Activated T-helper 1 cell treated with anti-CD3 and anti-CD28 coated beads, Interleukin-2, amount 50 U/mL, for 16 hours (primary cell): ENCODE measurements around the gene GBP4.

ENCODE experiments used
- DNase-seq, 2 donors: peaks; one replicate each; pipeline ENCODE4 v3.0.0-alpha.2; 2020; ENCODE audit warnings: low read depth in 1 of 2, low spot score in 1 of 2

GBP4 gene

DNA sequence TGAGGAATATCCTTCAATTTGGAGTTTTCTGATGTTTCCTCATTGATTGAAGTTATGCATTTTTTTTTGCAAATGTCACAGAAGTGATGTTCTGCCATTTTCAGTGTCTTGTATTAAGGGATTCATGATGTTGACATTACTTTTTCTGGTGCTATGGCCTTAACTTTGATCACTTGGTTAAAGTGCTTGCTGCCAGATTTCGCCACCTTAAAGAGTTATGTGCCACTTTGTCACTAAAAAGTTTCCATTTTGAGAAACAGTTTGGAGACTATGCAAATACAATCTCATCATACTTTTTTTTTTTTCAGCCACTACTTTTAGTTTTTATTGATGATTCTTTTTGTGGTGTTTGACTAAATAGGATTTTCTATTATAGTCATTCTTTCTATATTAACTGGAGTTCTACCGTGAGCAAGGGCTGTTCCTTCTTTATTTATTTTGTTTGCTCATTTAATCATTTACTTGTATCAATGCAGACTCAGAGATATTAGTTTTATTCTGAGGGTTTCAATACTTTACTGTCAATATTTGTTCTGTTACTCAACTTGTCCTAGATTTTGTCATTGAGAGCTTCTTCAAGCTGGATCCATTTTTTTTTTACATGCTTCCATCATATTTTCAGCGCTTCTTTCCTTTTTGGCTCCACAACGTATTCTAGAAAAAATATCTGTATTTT is 26.1 kb downstream of the GBP4 start:
- DNase-seq: no peak

DNA sequence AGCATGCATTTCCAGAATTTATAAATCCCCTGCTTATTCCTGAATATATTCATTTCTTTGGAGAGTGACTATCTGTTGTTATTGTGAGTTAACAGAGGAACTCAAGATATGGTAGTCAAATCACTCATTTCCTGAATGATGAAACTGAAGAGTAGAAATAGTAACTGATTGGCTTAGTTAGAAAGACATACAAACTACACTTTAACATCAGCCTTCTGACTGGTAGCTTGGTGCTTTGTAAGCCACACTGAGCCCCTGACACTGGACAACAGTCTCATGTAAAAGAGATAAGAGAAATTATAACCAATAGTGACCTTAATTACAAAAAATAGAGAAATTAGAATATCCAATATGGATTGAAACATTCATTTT is 27.7 kb downstream of the GBP4 start:
- DNase-seq: no peak

DNA sequence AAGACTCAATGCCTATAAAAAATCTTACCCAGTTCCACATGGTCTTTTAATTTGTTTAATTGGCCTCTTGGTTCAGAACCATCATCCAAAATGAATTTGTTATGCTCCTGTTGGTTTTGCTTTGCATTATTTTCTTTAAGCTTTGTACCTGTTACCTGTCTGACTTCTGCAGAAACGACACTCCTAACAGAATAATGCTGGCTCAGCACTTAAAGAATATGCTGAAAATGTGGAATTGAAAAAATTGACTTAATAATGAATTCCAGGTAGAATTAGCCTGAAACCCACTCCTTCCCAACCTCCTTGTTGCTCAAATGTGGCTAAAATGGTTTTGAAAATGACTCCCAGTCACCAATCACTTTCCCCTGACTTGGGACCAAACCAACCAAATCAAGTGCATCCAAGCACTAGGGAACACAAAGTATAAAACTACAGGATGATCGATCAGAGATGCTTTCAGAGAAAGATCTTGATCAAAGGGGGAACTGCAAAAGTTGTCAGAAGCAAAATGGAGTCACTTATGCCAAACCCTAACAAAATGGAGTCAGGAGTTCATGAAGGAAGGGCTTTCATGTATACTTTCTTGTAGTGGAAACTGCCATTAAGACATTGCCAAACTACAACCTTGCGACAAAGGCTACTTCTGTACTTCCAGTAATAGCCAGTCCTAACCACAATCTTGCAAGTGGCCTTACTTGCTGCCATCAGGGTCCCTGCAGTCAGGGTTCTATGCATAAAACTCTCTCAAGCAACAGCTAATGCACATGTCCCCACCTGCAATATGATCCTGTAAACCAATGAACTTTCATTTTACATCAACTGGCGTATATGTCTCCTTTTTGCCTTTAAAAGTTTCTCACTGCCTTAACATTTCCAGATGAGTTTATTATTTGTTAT is 28.3 kb downstream of the GBP4 start:
- no peak for DNase-seq

DNA sequence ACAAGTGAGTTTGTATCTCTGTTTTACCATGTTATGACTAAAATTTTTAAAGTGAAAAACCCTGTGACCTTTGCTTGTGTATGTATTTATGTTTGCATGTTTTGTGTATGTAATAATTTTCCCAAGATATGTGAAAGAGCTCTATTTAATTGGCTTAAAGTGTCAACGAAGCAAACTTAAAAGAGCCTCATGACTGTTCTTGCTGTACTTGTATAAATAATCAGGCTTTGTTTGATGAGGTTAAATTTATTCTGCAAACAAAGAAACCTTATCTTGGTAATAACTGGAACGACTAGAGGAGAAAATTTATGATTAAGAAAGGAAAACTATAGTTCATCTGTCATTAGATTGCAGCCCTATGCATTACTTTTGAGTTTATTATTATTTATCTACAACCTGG is 29.6 kb downstream of the GBP4 start:
- DNase-seq: no peak

DNA sequence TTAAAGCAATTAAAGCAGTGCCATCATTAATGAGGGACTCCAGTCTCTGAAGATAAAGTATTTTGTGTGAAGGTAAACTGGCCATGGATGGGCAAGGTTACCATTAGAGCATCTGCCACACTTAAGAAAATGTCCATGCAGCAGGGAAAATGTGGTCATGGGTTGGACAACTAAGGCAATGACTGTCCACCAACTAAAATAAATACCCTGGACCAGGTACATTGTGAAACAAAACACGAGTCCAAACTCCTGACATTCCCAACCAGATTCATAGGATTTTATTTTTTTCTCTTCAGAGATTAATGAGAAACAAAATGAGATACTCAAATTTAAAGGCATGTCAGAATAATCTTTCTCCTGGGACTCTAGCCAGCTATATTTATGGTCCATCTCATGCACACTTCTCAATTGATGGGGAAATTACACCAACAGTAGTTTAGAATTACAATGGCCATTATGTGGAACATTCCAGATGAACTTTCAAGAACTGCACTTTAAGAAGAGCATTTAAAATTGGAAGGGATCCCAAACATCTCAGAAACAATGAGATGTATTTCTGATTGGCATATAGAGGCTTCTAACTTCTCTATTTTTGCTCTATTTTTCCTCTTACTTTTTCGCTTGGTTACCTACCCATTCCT is 31.0 kb downstream of the GBP4 start:
- DNase-seq: no peak

DNA sequence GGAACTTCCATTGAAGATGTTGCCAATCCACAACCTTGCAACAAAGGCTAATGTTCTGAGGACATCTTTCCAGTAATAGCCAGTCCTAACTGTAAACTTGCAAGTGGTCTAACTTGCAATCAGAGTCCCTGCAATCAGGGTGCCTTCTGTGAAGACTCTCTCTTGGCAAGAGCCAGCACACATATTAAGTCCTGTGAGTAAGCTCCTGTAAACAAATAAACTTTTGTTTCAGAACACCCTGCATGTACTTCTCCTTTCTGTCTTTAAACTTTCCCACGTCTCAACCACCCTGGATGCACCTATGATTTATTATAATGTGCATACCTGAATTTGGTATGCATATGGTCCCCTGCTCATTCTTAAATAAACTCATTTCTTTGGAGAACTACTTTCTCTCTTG is 32.0 kb downstream of the GBP4 start:
- DNase-seq: no peak

DNA sequence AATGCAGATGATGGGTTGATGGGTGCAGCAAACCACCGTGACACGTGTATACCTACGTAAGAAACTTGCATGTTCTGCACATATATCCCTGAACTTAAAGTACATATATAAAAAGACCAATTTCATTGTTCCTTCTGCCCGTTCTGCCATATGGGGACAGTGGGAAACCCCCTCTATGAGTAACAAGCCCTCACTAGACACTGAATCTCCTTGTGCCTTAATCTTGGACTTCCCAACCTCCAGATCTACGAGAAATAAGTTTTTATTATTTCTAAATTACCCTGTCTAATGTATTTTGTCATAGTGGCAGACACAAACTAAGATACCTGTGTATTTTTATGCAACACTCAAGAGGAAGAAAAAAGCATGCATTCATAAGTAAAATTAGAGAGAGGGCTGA is 32.9 kb downstream of the GBP4 start:
- DNase-seq: no peak

DNA sequence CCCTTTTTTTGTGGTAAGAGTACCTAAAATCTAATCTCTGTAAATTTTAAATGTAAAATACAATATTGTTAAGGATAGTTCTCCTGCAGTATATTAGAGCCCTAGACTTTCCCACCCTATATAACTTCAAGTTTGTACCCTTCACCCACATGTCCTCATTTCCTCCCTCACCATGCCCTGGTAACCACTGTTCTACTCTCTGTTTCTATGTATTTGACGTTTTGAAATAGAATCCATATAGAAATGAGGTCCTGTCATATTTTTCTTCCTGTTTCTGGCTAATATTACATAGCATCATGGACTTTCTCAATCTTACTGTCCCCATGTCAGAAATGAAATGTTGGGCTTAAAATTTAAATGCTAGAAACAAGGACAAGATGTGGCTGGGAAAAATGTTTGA is 47.7 kb downstream of the GBP4 start:
- DNase-seq: no peak

DNA sequence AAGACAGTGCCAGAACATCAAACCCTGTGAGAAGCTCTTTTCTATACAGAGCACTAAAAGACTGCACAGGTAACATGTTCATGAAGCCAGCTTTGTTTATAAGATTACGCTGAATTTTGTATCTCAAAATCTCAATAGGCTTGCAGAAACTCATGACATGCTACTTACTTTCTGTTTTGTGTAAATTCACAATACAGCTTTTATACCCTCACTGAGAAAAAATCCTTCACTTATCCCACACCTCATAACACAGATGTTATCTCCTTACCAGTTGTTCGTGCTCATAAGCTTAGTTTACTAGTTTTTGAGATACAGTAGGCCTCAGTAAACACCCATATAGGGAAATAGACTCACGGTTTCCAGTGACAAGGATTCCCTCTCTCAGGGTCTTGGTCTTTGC is 48.8 kb downstream of the GBP4 start:
- no peak for DNase-seq

DNA sequence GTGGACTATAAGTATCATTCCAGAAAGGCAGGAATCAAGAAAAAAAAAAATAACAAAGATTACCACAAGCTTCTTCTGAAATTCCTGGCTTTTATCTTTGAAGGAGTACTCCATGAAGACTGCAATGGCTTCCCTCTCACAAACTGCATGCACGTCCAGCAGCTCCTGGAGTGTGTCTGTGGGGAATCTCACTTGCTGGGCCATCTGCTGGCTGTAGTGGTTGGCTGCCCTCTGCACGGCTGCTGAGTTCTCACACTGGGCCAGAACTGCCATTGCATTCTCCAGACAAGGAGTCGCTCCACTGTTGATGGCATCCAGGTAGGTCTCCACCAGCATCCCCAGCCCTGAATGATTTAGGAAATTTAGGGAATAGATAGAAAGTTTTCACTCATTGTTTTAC is 49.5 kb downstream of the GBP4 start:
- DNase-seq: no peak

DNA sequence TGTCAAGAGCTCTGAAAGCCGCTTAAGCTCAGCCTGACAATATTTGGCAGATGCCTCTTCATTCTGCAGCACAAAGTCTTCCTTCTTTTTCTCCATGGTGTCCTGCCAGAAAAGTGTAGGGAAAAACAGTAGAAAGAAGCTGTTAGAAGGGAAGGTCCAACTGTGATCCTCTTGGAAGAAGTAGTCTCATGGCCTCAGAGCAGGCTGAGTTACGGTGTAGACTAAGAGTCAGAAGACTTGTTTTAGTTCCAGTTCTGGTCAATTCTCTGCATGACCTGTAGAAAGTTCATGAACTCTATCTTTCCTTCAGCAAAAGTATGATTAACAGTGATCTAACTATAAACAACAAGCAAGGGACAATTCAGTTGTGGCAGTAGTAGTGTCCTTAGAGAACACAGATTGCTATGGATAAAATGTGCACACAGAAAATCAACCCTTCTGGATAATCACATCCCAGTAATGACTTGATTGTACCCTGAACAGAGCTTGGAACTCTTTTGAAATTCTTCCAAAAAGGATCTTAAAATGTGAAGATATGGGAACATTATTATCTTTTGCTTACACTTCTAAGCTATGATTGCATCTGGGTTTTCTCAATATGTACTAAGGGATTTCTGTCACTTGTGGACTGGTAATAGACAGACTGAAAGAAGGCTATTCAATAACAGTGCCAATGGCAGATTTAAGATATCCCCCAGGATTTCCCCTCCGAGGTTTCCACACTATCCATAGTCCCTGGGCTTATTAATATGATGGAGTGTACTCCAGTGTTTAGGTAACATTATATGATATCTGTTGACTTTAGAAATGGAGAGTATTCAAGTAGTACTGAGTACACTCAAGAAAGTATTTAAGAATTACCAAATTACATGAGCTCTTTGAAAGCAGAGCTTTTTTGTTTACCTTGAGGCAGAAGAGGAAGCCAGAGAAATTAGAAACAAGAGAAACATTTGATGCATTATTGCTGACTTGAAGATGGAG is 50.8 kb downstream of the GBP4 start:
- no peak for DNase-seq

DNA sequence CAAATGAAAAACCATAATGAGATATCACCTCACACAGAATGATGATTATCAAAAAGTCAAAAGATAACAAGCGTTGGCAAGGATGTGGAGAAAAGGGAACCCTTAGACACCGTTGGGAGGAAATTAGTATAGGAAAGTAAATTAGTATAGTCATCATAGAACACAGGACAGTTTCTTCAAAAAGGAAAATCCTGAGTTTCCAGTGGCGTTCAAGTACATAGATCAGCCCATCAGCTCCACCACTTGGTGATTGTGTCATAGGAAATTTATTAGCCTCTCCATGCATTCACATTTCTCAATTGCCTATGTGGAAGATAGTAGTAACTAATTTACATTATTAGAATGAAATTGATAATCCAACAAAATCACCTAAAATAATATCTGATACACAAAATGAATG is 52.0 kb downstream of the GBP4 start:
- DNase-seq: no peak

DNA sequence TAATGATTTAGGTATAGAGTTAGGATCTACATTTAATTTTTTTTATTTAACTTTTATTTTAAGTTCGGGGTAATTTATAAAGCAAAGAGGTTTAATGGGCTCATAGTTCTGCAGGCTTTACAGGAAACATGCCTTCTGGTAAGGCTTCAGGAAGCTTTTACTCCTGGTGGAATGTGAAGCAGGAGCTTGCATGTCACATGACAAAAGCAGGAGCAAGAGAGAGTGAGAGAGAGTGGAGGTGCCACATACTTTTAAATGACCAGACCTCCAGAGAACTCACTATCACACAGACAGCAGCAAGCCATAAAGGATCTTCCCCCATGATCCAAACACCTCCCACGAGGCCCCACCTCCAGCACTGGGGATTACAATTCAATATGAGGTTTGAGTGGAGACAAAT is 55.3 kb downstream of the GBP4 start:
- DNase-seq: no peak

DNA sequence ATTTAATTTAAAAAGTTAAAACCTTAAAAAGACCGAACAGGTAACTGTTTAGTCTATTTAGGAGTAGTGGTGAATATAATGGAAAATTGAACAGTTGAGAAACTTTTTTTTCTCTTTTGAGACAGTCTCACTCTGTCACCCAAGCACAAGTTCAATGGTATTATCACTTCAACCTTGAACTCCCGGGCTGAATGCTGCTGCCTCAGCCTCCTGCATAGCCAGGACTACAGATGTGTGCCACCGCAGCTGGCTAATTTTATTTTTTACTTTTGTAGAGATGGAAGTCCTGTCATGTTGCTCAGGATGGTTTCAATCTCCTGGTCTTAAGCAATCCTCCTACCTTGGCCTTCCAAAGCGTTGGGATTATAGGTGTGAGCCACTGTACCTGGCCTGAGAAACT is 56.6 kb downstream of the GBP4 start:
- no peak for DNase-seq

DNA sequence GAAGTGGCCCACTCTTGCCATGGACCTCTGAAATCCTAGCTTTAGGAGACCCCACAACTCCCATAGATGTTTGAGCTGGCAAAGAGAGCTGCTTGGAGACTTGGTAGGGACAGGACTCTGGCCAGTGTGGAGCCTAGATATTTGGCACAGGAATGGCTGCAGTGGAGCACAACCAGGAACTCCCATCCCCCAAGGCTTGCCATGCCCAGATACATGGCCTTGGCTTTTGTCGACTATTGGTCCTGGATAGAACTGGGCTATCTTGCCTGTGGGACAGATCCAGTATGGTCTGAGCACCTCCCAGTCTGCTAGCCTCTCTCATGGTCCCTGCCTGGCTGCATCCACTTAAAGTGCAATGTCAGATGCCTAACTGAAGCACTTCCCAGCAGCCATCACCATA is 65.0 kb downstream of the GBP4 start:
- DNase-seq: no peak
